CD14-positive monocyte (primary cell): ENCODE results near the gene F2. TPM values are rescaled to one million over a fixed set of nuclear protein-coding genes. Genes with fewer than 3 reads are reported as not detected.

Source experiments
- DNase-seq, 3 donors: peaks; one replicate each; pipeline ENCODE4 v3.0.0-alpha.2; 2011 to 2022
- H2AFZ ChIP-seq: 2 replicates; pipeline ENCODE4 v1.6.0; 2012; ENCODE audit warnings: mild to moderate bottlenecking, low read depth, low read length, inconsistent platforms; ENCODE audit not compliant: insufficient read depth, poor library complexity, severe bottlenecking
- H3K27ac ChIP-seq, 2 donors: 1 replicate in 1 of 2; 2 replicates in 1 of 2; pipeline ENCODE4 v1.5.1; 2012 to 2013; ENCODE audit warnings: low read length in 2 of 2, control low read depth in 1 of 2, inconsistent platforms in 1 of 2, low read depth in 1 of 2, mild to moderate bottlenecking in 1 of 2
- H3K27me3 ChIP-seq, 2 donors: one replicate each; pipeline versions ENCODE4 v1.6.0 to v1.6.1; 2011 to 2013; ENCODE audit warnings: low read length in 2 of 2; ENCODE audit not compliant: control insufficient read depth in 2 of 2, insufficient read depth in 2 of 2
- H3K36me3 ChIP-seq, 2 donors: replicated peaks in 1 of 2; 1 replicate in 1 of 2; 2 replicates in 1 of 2; pipeline versions ENCODE4 v1.5.1 to v1.6.1; 2012 to 2013; ENCODE audit warnings: low read length in 2 of 2, control low read depth in 1 of 2, inconsistent platforms in 1 of 2, mild to moderate bottlenecking in 1 of 2; ENCODE audit not compliant: insufficient read depth in 2 of 2, control insufficient read depth in 1 of 2
- H3K4me1 ChIP-seq, 2 donors: 1 replicate in 1 of 2; 2 replicates in 1 of 2; pipeline versions ENCODE4 v1.5.1 to v1.6.1; 2012 to 2013; ENCODE audit warnings: low read length in 2 of 2, control low read depth in 1 of 2, inconsistent platforms in 1 of 2, mild to moderate bottlenecking in 1 of 2, moderate library complexity in 1 of 2; ENCODE audit not compliant: insufficient read depth in 2 of 2, control insufficient read depth in 1 of 2
- H3K4me2 ChIP-seq: replicated peaks from 2 replicates; pipeline ENCODE3; 2012; ENCODE audit warnings: low read length, moderate library complexity, mild to moderate bottlenecking; ENCODE audit not compliant: poor library complexity, severe bottlenecking; ENCODE audit errors: extremely low read depth
- H3K4me3 ChIP-seq, 3 experiments: fragments of 200-600 bp in 1 of 3; sonication (generic) in 1 of 3; replicated peaks in 1 of 3; 1 replicate in 2 of 3; 2 replicates in 1 of 3; pipeline ENCODE4 v1.5.1; 2011 to 2013; ENCODE audit warnings: low read length in 3 of 3, mild to moderate bottlenecking in 3 of 3, control low read depth in 2 of 3, low read depth in 2 of 3, inconsistent platforms in 1 of 3, moderate library complexity in 1 of 3
- H3K79me2 ChIP-seq: 2 replicates; pipeline ENCODE4 v1.6.0; 2012; ENCODE audit warnings: mild to moderate bottlenecking, control low read depth, inconsistent platforms, low read length, moderate library complexity; ENCODE audit not compliant: insufficient read depth
- H3K9ac ChIP-seq: 2 replicates; pipeline ENCODE4 v1.6.0; 2017; ENCODE audit warnings: low read length, mild to moderate bottlenecking; ENCODE audit not compliant: insufficient read depth, poor library complexity, severe bottlenecking
- H3K9me3 ChIP-seq, 2 donors: replicated peaks in 1 of 2; 1 replicate in 1 of 2; 2 replicates in 1 of 2; pipeline versions ENCODE4 v1.5.1 to v1.6.1; 2012 to 2013; ENCODE audit warnings: low read length in 2 of 2, control low read depth in 1 of 2; ENCODE audit not compliant: control insufficient read depth in 1 of 2, insufficient read depth in 1 of 2
- H4K20me1 ChIP-seq: 2 replicates; pipeline ENCODE4 v1.6.0; 2012; ENCODE audit warnings: mild to moderate bottlenecking, low read length, control low read depth, moderate library complexity; ENCODE audit not compliant: insufficient read depth
- H3K27ac Mint-ChIP-seq, 7 donors: one replicate each; pipeline ENCODE4 v1.8.0; 2020; ENCODE audit warnings: mild to moderate bottlenecking in 7 of 7, mixed read lengths in 7 of 7, moderate library complexity in 6 of 7, inconsistent platforms in 2 of 7
- H3K27me3 Mint-ChIP-seq, 3 donors: one replicate each; pipeline ENCODE4 v1.8.0; 2021 to 2022; ENCODE audit warnings: low read depth in 3 of 3, mild to moderate bottlenecking in 3 of 3, mixed read lengths in 3 of 3, moderate library complexity in 3 of 3, inconsistent platforms in 1 of 3
- H3K36me3 Mint-ChIP-seq, 2 donors: one replicate each; pipeline ENCODE4 v1.8.0; 2020; ENCODE audit warnings: mixed read lengths in 2 of 2, inconsistent platforms in 1 of 2, mild to moderate bottlenecking in 1 of 2
- H3K4me1 Mint-ChIP-seq: one replicate; pipeline ENCODE4 v1.8.0; 2020; ENCODE audit warnings: mild to moderate bottlenecking, mixed read lengths
- H3K4me3 Mint-ChIP-seq, 2 donors: one replicate each; pipeline ENCODE4 v1.8.0; 2020; ENCODE audit warnings: mild to moderate bottlenecking in 2 of 2, mixed read lengths in 2 of 2, moderate library complexity in 1 of 2
- H3K9me3 Mint-ChIP-seq, 7 donors: one replicate each; pipeline ENCODE4 v1.8.0; 2020 to 2022; ENCODE audit warnings: mixed read lengths in 7 of 7, mild to moderate bottlenecking in 6 of 7, moderate library complexity in 6 of 7, inconsistent platforms in 2 of 7
- CTCF ChIP-seq: fragments of 200-600 bp; IDR thresholded peaks from one replicate; pipeline ENCODE4 v1.8.0; 2022; ENCODE audit warnings: antibody characterized with exemption, mild to moderate bottlenecking
- WGBS: methylation state at CpG from one replicate; pipeline ENCODE4 v1.1.5; 2013; ENCODE audit warnings: missing lambda C conversion rate; ENCODE audit not compliant: insufficient coverage; 5-methylcytosine and 5-hydroxymethylcytosine counted together
- intact Hi-C, 2 donors: fragments of 100-400 bp; cut with micrococcal nuclease; formaldehyde crosslinking; loops; one replicate each; pipeline versions ENCODE4 v1.15.0 to v1.15.1; 2023
- polyA plus RNA-seq, 3 donors: library from polyadenylated mRNA; depleted of rRNA in 1 of 3; unstranded in 2 of 3; stranded (reverse) in 1 of 3; fragments of 300-500 nt in 2 of 3; fragments of >200 nt in 1 of 3; fragmentation: Illumina TruSeq in 2 of 3; gene quantifications; 1 replicate in 2 of 3; 2 replicates in 1 of 3; pipeline ENCODE4 v1.2.3, GENCODE V29; 2012 to 2021

The F2 gene
- polyA plus RNA-seq, 3 donors = not detected

- no peaks in the 10 kb centered on the region for H3K9me3 Mint-ChIP-seq
- peaks cover 64% of the 10 kb centered on the region for H3K79me2 ChIP-seq
- peaks cover 55 to 92% of the 10 kb centered on the region in 2 donors for H3K36me3 Mint-ChIP-seq
- no peaks in the 10 kb centered on the region for H3K27me3 ChIP-seq
- H3K27ac ChIP-seq = peak overlapping the region in 1 of 2 donors; percentile 67
- TF ChIP-seq CTCF = no peak
- H3K9me3 ChIP-seq = no peaks in the 10 kb centered on the region
- H3K36me3 ChIP-seq = peaks cover 53 to 87% of the 10 kb centered on the region in 2 donors
- no peak overlapping the region for H3K4me3 ChIP-seq
- no peak overlapping the region for H3K4me2 ChIP-seq
- peaks cover 19% of the 10 kb centered on the region for H3K4me1 Mint-ChIP-seq
- peaks cover 0 to 2% (median 0%) of the 10 kb centered on the region in 3 donors for H3K27me3 Mint-ChIP-seq
- no peak overlapping the region for H3K9ac ChIP-seq
- DNase-seq = no peak
- H3K27ac Mint-ChIP-seq = peak overlapping the region; percentile 20 to 81 (median 73)
- intact Hi-C loops = no loop called here
- 80% methylated on average over 13 of the region's 15 CpGs for WGBS
- no peak overlapping the region for H3K4me3 Mint-ChIP-seq
- no peak overlapping the region for H2AFZ ChIP-seq
- H4K20me1 ChIP-seq = peaks cover 11% of the 10 kb centered on the region
- H3K4me1 ChIP-seq = peaks cover 10 to 13% of the 10 kb centered on the region in 2 donors
Observed at GRCh38 chr11:46686886-46687795, 31.9 kb upstream of the F2 start.

GRCh38 chr11:46690702-46691101 is 28.3 kb upstream of the F2 start:
- intact Hi-C loops = no loop called here
- Histone ChIP-seq H3K4me2 (no peak overlapping the region), H3K79me2 (peaks cover 70% of the 10 kb centered on the region), H2AFZ (no peak overlapping the region), H3K9me3 (no peaks in the 10 kb centered on the region), H3K4me3 (no peak overlapping the region), H3K36me3 (peaks cover 73 to 97% of the 10 kb centered on the region in 2 donors), H3K27ac (peak overlapping the region in 1 of 2 donors; percentile 23), H3K4me1 (no peaks in the 10 kb centered on the region), H4K20me1 (peaks cover 40% of the 10 kb centered on the region), H3K9ac (no peak overlapping the region), H3K27me3 (no peaks in the 10 kb centered on the region)
- H3K36me3 Mint-ChIP-seq = peaks cover 71 to 98% of the 10 kb centered on the region in 2 donors
- H3K4me1 Mint-ChIP-seq = peaks cover 7% of the 10 kb centered on the region
- H3K27me3 Mint-ChIP-seq = peaks cover 0 to 4% (median 2%) of the 10 kb centered on the region in 3 donors
- WGBS = no CpG with 5 or more reads among the region's 1 CpG
- no peaks in the 10 kb centered on the region for H3K9me3 Mint-ChIP-seq
- H3K27ac Mint-ChIP-seq = peak overlapping the region in 4 of 7 donors; percentile 52 to 77 (median 62)
- no peak for TF ChIP-seq CTCF
- no peak for DNase-seq
- H3K4me3 Mint-ChIP-seq = no peak overlapping the region
